ENCODE measurements around the gene SLC24A3.

Gene SLC24A3

DNA sequence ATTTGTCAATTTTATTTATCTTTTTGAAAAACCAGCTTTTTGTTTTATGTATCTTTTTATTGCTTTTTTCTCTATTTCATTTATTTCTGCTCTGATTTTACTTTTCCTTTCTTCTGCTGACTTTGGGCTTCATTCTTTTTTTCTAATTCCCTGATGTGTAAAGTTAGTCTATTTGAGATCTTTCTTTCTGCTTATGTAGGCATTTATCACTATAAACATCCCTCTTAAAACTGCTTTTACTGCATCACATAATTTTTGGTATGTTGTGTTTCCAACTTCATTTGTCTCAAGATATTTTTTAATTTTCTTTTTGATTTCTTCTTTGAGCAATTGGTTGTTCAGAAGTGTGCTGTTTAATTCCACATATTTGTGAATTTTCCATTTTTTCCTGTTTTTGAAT lies 174.8 kb downstream of the SLC24A3 start:
- no peak overlapping the region for H3K9ac ChIP-seq (ENCODE audit: low read length)
- H3K4me2 ChIP-seq (ENCODE audit: low read length): no peak overlapping the region
- H3K9me3 ChIP-seq (ENCODE audit: insufficient read depth, low read length): no peaks in the 10 kb centered on the region
- H3K4me3 ChIP-seq (ENCODE audit: low read length): no peak overlapping the region
- TF ChIP-seq EZH2phosphoT487 (IDR thresholded peaks at IDR 0.05; ENCODE audit: low read depth) (no peak), CTCF (IDR thresholded peaks at IDR 0.05; ENCODE audit: low read depth, low read length) (no peak)
- H3K27me3 ChIP-seq (ENCODE audit: low read depth, low read length): peaks cover 4% of the 10 kb centered on the region; the same call in 1 of the 2 replicates
- no peak overlapping the region for H3K27ac ChIP-seq (ENCODE audit: low read length)
- no peak overlapping the region for H2AFZ ChIP-seq (ENCODE audit: low read depth, low read length)
- H4K20me1 ChIP-seq (ENCODE audit: insufficient read depth, low read length): no peaks in the 10 kb centered on the region
- H3K36me3 ChIP-seq (replicated peaks; ENCODE audit: low read depth, low read length): no peaks in the 10 kb centered on the region
- no peaks in the 10 kb centered on the region for H3K4me1 ChIP-seq (ENCODE audit: low read length)
- H3K79me2 ChIP-seq (ENCODE audit: low read length): no peaks in the 10 kb centered on the region

GRCh38 chr20:19392344-19393130 lies 180.1 kb downstream of the SLC24A3 start:
- H2AFZ ChIP-seq (ENCODE audit: low read depth, low read length): no peak overlapping the region
- H4K20me1 ChIP-seq (ENCODE audit: insufficient read depth, low read length): no peaks in the 10 kb centered on the region
- no peak overlapping the region for H3K27ac ChIP-seq (ENCODE audit: low read length)
- no peak overlapping the region for H3K9ac ChIP-seq (ENCODE audit: low read length)
- H3K4me3 ChIP-seq (ENCODE audit: low read length): no peak overlapping the region
- no peaks in the 10 kb centered on the region for H3K9me3 ChIP-seq (ENCODE audit: insufficient read depth, low read length)
- no peaks in the 10 kb centered on the region for H3K36me3 ChIP-seq (replicated peaks; ENCODE audit: low read depth, low read length)
- no peak for TF ChIP-seq EZH2phosphoT487 (IDR thresholded peaks at IDR 0.05; ENCODE audit: low read depth)
- no peak for TF ChIP-seq CTCF (IDR thresholded peaks at IDR 0.05; ENCODE audit: low read depth, low read length)
- peaks cover 8% of the 10 kb centered on the region; the same call in 1 of the 2 replicates for H3K4me1 ChIP-seq (ENCODE audit: low read length)
- no peak overlapping the region for H3K4me2 ChIP-seq (ENCODE audit: low read length)
- H3K27me3 ChIP-seq (ENCODE audit: low read depth, low read length): no peaks in the 10 kb centered on the region
- H3K79me2 ChIP-seq (ENCODE audit: low read length): no peaks in the 10 kb centered on the region

GRCh38 chr20:19396460-19397081 lies 184.1 kb downstream of the SLC24A3 start:
- TF ChIP-seq CTCF (IDR thresholded peaks at IDR 0.05; ENCODE audit: low read depth, low read length) (no peak), EZH2phosphoT487 (IDR thresholded peaks at IDR 0.05; ENCODE audit: low read depth) (no peak)
- 0 out of 2 replicates have a peak, but pooled peaks cover 2% of the 10 kb centered on the region for H3K27me3 ChIP-seq (ENCODE audit: low read depth, low read length)

DNA sequence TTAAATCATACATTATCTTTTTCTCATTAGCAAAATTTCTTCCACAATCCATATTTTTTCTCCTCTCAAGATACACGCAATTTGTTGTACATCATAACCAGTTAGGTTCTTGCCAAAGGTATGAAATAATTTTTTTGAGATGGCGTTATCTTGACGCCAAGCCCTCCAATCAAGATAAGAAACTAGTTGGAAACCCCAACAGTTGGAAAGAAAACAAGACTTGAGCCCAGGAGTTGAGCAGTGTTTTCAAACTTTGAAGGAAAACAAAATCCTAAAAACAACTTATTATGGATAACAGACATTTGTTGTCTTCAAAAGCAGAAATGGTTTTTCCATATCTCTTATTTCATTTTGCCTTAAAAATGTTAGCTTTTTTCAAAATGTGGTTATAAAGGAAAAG lies 184.8 kb downstream of the SLC24A3 start:
- Histone ChIP-seq H3K4me1 (ENCODE audit: low read length) (peaks cover 14% of the 10 kb centered on the region), H3K79me2 (ENCODE audit: low read length) (no peaks in the 10 kb centered on the region), H3K9me3 (ENCODE audit: insufficient read depth, low read length) (0 out of 2 replicates have a peak, but pooled peaks cover 7% of the 10 kb centered on the region), H3K27me3 (ENCODE audit: low read depth, low read length) (0 out of 2 replicates have a peak, but pooled peaks cover 6% of the 10 kb centered on the region), H4K20me1 (ENCODE audit: insufficient read depth, low read length) (no peaks in the 10 kb centered on the region), H3K27ac (ENCODE audit: low read length) (no peak overlapping the region), H2AFZ (ENCODE audit: low read depth, low read length) (no peak overlapping the region), H3K36me3 (replicated peaks; ENCODE audit: low read depth, low read length) (peaks cover 5% of the 10 kb centered on the region), H3K4me2 (ENCODE audit: low read length) (no peak overlapping the region), H3K4me3 (ENCODE audit: low read length) (no peak overlapping the region), H3K9ac (ENCODE audit: low read length) (no peak overlapping the region)
- TF ChIP-seq CTCF (IDR thresholded peaks at IDR 0.05; ENCODE audit: low read depth, low read length): no peak
- TF ChIP-seq EZH2phosphoT487 (IDR thresholded peaks at IDR 0.05; ENCODE audit: low read depth): no peak

More at GRCh38 chr20:19396460-19397081, 184.1 kb downstream of the SLC24A3 start:
- H3K36me3 ChIP-seq (replicated peaks; ENCODE audit: low read depth, low read length): peaks cover 5% of the 10 kb centered on the region
- H3K9me3 ChIP-seq (ENCODE audit: insufficient read depth, low read length): 0 out of 2 replicates have a peak, but pooled peaks cover 7% of the 10 kb centered on the region
- H2AFZ ChIP-seq (ENCODE audit: low read depth, low read length): no peak overlapping the region
- no peak overlapping the region for H3K4me2 ChIP-seq (ENCODE audit: low read length)
- no peak overlapping the region for H3K9ac ChIP-seq (ENCODE audit: low read length)
- H3K79me2 ChIP-seq (ENCODE audit: low read length): no peaks in the 10 kb centered on the region
- peaks cover 14% of the 10 kb centered on the region for H3K4me1 ChIP-seq (ENCODE audit: low read length)
- H4K20me1 ChIP-seq (ENCODE audit: insufficient read depth, low read length): no peaks in the 10 kb centered on the region
- H3K4me3 ChIP-seq (ENCODE audit: low read length): no peak overlapping the region
- H3K27ac ChIP-seq (ENCODE audit: low read length): no peak overlapping the region
